KOPT-K1 (cell line): Measurements from ENCODE around the gene KIF11.
"Not testable (repeated sequence)": the region's sequence is repeated elsewhere in the genome, so short reads cannot be mapped to it uniquely, and the experiment has no call there.

Experiments used
- H3K27ac ChIP-seq: fragments of 200-600 bp; sonication (generic); 2 replicates; pipeline ENCODE4 v1.5.1; 2016; ENCODE audit warnings: antibody characterized with exemption, mild to moderate bottlenecking, low read depth, low read length; ENCODE audit not compliant: poor library complexity, severe bottlenecking
- H3K36me3 ChIP-seq: fragments of 200-600 bp; sonication (generic); 2 replicates; pipeline ENCODE4 v1.5.1; 2017; ENCODE audit warnings: antibody characterized with exemption, mild to moderate bottlenecking, low read length, moderate library complexity; ENCODE audit not compliant: insufficient read depth
- H3K9me3 ChIP-seq: fragments of 200-600 bp; sonication (generic); 2 replicates; pipeline ENCODE4 v1.5.1; 2017; ENCODE audit warnings: antibody characterized with exemption, low read length, mild to moderate bottlenecking; ENCODE audit not compliant: insufficient read depth, poor library complexity, severe bottlenecking

Gene KIF11

DNA sequence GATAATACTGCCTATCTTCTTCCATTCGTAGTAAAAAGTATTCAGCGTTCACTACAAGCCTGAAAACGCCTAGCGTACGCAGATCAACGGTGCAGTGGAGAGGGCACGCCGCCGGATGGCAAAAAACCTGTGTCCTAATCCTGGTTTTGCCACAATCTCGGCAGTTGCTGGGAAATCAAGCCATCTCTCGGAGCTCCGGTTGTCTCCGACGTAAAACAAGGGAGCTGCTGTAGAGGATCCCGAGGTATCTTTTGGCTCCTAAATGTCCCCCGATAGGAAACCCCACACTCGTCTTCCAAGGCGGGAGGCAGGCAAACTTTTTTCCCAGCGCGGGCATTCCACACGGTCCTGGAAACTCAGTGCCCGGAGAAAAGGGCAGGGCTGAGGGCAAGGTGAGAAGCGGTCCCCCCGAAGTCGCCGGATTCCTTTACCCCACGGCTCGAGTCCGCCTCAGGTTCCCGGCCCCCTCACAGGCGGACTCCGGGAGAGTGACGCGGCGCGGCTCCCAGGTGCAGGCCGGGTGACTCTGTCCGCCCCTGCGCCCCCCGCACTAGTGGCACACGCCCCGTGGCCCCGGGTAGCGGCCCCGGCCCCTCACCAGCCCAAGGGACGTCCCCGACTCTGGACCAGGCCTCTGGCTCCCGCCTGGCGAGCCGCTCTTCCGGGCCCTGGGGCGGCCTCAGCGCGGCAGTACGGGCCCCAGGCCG is 19.7 kb upstream of the KIF11 start:
- peak overlapping the region; percentile 76 for H3K27ac ChIP-seq
- no peaks in the 10 kb centered on the region for H3K9me3 ChIP-seq
- peaks cover 8% of the 10 kb centered on the region for H3K36me3 ChIP-seq

DNA sequence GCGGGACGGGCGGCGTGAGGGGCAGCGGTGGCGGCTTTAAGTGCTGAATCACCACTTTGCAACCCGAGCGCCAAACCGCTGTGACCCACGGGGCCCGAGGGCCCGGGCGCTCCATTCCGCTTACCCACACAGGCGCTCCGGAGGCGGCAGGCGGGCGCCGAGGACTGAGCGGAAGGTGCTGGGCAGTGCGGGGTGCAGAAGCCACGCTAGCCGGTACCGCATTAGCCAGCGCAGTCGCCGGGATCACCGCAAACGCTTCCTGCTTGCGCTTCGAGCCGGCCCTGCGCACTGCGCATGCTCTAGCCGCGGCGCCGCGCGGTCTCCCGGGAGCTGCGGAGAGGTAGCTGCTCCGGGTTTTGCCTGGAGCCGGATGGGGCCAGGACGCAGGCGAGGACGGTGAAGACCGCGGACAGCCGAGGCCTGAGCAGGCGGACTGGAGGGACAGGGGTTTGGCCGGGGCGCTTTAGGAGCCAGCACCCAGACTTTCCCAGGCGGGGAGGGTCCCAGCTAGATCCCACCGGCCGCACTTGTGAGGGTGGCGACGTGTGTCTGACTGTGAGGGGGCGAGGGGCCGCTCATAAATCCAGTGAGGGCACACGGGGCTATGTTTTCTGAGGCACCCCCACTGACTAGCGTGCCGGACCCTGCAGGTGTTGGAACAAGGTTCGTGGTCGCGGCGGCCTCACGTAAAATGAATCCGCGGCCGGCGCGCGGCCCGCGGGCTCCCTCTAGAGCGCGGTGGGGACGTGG is 19.0 kb upstream of the KIF11 start, which contains the start of gene IDE:
IDE (minus strand) TSS at position 296 of the 750 bp plus-strand sequence; CDS start at position 222, 74 bp downstream.
- no peaks in the 10 kb centered on the region for H3K9me3 ChIP-seq
- H3K36me3 ChIP-seq, result peaks cover 7% of the 10 kb centered on the region
- peak within 1 kb of the TSS; percentile 76 for H3K27ac ChIP-seq

DNA sequence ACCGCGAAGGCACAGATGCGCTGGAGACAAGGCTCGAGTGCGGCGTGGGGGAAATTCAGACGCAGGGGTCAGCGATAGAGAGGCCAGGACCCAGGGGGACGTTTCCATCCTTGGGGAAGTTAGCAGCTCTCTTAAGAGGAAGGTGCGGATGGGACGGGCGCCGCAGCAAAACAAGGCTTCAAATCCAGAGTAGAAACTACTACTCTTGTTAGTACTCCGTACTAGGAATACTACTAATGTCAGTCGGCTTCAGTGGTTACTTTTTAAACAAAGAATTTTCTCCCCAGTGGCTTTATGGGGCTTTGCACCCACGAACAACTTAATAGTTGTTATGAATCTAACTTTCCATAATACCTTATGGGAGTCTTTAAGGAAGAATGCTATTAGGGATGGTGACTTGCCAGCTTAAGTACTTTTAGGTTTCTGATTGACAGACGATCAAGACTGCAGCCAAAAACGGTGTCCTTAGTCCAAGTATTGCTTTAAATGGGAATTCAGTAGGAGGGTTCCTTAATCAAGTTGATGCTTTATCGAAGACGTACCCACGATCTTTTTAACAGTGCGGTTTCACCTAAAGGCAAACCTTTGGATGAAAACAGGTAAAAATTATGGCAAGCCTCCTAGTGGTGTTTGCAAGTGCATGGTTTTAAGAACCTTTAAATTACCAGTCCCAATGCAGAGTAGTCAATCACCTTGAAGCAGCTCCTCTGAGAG is 18.2 kb upstream of the KIF11 start:
- Histone ChIP-seq H3K36me3 (no peaks in the 10 kb centered on the region; the same call in 1 of the 2 replicates), H3K27ac (peak overlapping the region; percentile 76), H3K9me3 (no peaks in the 10 kb centered on the region)

DNA sequence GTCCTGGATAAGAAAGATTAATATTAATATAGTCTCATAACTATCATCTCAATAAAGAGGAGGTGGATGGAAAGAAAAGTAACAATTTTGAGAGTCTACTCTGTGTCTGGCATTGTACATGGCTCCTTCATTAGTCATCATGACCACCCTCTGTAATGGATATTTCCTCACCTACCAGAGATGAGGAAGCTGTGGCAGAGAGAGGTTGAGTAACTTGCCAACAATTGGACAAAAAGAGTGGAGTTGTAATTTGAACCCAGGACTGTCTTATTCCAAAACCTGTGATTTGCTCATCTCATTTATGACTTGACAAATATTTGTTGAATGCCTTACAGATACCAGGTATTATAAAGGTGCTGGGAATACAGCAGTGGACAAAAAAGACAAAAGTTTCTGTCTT is 17.0 kb upstream of the KIF11 start:
- Histone ChIP-seq H3K27ac (no peak overlapping the region), H3K9me3 (no peaks in the 10 kb centered on the region), H3K36me3 (no peaks in the 10 kb centered on the region)

DNA sequence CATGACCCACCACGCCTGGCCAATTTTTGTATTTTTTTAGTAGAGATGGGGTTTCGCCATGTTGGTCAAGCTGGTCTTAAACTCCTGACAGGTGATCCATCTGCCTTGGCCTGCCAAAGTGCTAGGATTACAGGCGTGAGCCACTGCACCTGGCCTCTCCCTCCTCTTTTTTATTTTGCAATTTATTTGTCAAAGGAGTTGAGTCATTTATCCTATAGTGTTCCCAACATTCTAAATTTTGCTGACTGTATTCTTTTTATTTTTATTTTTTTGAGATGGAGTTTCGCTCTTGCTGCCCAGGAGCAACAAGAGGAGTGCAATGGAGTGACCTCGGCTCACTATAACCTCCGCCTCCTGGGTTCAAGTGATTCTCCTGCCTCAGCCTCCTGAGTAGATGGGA is 10.6 kb upstream of the KIF11 start:
- H3K27ac ChIP-seq, H3K36me3 ChIP-seq, H3K9me3 ChIP-seq: not testable (repeated sequence)

DNA sequence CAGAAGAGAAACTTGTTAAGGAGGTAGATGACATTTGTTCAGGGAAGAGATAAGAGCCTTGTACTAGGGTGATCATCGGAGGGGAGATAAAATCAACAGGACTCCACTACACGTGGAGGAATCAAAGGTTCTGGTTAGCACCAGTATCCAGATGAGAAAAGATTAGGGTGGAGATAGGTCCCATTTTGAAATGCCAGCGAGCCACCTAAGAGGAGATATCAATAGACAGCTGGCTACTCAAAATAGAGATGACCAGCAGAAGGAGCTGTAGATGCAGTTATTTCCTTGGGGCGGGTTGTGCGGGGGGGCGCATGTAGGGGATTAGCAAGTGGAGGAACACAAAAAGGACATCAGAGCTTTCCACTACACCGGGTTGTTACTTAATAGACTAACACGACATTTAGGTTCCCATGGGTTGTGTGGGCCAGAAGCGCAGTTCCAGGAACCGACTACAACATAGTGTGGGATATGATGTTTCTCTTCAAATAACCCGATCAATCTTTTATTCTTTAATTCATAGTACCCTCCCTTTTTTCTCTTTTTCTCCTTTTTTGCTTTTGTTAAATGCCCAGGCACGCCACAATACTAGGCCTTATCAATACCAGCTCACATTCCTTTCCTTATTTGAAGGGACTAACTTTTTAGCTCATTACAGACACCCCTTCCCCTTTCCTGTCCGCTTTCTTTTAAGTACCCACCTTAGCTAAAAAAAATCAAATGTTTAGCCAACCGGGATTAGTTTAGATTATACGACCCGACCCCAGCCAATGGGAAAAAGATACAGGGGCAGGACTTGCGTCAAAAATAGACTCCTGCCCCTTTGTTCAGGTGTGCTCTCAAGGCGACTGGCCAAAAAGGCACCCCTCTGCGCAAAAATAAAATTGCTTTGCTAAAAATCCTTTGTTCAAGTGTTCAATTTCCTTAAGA is 2.0 kb upstream of the KIF11 start:
- no peaks in the 10 kb centered on the region for H3K9me3 ChIP-seq
- H3K27ac ChIP-seq, result peak overlapping the region; percentile 97
- H3K36me3 ChIP-seq, result no peaks in the 10 kb centered on the region

DNA sequence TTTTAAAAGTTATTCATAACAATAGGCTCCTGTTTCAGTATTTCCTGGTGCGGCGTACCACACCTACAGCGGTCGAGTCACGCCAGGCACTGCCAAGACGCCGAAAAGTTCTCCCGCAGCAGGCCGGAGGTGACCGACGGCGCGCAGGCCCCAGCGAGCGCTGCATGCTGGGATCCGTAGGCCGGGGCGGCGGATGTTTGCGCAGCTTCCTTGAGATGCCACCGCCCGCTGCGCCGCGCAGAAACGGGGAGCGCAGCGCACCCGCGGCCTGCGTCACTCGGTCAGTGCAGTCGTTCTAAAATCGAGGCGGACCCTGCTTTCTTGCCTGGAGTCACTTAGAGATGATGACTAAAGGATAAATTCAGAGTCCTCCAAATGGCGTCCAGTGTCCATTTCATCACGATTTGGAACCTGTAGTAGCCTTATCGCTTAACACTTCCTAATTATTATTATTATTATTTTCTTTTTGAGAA is 1.3 kb upstream of the KIF11 start:
- no peaks in the 10 kb centered on the region for H3K9me3 ChIP-seq
- peak overlapping the region; percentile 97 for H3K27ac ChIP-seq
- H3K36me3 ChIP-seq, result no peaks in the 10 kb centered on the region; the same call in 1 of the 2 replicates

DNA sequence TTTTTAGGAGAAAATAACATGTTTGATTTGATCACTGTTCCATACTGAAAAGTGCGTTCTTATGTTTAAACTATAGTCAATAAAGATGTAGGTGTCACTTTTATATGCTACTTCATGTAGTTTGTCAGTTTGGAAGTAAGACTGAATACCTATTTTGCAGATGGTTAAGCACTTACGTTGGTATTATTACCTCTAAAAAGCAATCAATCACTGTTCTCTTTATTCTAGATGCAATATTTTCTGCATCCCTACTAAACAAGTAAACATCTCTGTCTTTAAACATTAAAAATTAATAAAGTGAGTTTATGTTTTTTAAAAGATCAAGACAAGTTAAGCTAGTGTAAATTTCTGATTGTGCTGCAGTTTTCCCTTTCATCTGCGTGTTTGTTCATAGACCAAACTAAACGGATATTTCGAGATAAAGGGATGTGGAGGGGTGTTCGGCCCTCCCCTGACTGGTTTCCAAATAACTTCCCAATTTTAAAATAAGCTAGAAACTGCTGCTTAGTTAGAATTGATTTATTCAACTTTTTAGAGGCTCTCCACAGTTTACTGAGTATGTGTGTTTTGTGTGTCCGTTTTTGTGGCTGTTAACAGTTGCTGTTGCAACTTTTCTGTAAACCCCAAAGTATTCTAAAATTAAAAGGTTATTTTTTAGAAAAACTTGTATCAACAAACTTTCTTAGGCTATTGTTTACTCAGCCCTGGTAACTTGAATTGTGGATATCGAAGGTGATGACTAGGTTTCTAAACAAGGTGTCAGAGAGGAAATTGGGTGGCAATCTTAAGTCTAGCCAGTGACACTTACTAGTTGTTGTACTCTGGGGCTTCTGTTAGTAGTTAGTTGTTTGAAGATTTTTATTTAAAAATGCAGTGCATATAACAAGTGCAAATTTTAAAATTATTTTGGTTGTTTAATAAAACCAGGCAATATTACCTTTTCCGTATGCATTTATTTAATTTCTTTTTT is 974 bp downstream of the KIF11 start:
- Histone ChIP-seq H3K36me3 (peaks cover 15% of the 10 kb centered on the region), H3K9me3 (no peaks in the 10 kb centered on the region), H3K27ac (peak overlapping the region; percentile 97)

DNA sequence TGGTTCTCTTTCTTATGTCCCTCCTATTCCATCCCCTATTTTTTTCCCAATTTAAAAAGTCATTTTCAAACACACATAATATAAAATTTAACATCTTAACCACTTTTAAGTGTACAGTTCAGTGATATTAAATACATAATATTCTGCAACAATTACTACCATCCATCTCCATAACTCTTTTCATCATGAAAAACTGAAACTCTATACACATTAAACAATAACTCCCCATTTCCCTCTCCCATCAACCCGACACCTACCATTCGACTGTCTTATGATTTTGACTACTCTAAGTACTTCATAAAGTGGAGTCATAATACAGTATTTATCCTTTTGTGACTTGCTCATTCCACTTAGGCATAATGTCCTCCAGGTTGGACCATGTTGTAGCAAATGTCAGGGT is 2.6 kb downstream of the KIF11 start:
- Histone ChIP-seq H3K27ac (no peak overlapping the region), H3K36me3 (peaks cover 18% of the 10 kb centered on the region), H3K9me3 (no peaks in the 10 kb centered on the region)

DNA sequence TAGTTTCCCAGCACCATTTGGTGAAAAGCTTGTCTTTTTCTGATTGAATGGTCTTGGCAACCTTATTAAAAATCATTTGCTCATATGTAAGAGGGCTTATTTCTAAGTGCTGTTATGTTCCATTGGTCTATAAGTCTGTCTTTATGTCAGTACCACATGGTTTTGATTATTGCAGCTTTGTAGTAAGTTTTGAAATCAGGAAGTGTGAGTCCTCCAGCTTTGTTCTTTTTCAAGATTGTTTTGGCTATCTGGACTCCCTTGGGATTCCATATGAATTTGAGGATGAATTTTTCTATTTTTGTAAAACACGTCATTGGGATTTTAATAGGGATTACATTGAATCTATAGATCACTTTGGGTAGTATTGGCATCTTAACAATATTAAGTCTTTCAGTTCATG is 5.4 kb downstream of the KIF11 start:
- Histone ChIP-seq H3K27ac (no peak overlapping the region), H3K9me3 (no peaks in the 10 kb centered on the region), H3K36me3 (peaks cover 18% of the 10 kb centered on the region)

DNA sequence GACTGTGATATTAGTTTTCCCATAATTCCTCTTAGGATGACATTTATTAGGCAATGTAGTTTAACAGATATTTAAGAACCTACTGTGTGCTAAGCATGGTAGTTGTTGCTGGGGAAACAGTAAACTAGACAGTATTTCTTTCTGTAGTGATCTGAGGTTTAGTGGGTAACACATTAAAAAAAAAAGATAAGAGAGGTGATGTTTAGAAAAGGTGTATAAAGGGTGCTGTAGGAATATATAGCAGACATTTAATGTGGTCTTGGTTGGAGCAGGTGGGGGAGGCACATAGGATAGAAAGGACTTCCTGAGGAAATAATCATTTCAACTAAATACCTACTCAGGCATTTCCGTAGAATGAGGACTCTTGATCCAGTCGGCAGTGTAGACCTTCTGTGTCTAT is 11.9 kb downstream of the KIF11 start:
- peaks cover 52% of the 10 kb centered on the region for H3K36me3 ChIP-seq

DNA sequence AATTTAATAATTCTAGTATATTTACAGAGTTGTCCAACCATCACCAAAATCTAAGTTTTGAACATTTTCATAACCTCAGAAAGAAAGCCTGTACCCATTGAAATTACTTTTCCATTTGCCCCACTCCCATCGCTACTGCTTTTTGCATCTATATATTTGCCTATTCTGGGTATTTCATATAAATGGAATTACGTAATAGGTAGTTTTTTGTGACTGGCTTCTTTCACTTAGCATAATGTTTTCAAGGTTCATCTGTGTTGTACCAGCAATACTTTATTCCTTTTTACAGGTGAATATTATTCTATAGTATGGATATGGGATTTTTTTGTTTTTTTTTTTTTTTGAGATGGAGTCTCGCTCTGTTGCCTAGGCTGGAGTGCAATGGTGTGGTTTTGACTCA is 22.6 kb downstream of the KIF11 start:
- no peaks in the 10 kb centered on the region for H3K9me3 ChIP-seq
- H3K27ac ChIP-seq, result no peak overlapping the region
- peaks cover 96% of the 10 kb centered on the region for H3K36me3 ChIP-seq

More for the DNA sequence above, 11.9 kb downstream of the KIF11 start:
- no peak overlapping the region for H3K27ac ChIP-seq
- no peaks in the 10 kb centered on the region for H3K9me3 ChIP-seq

DNA sequence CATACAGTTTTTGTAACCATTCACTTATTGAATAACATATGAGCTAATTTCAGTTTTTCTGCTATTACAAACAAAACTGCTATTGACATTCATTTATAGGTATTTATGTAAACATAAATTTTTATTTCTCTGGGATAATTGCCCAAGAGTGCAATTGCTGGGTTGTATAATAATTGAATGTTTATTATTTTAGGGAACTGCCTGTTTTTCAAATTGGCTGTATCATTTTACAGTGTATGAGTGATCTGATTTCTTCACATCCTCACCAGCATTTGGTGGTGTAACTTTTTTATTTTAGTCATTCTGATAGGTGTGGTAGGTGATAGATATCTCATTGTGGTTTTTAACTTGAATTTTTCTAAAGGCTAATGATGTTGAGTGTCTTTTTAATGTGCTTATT is 26.4 kb downstream of the KIF11 start:
- no peaks in the 10 kb centered on the region for H3K9me3 ChIP-seq
- H3K36me3 ChIP-seq, result peaks cover 100% of the 10 kb centered on the region
- H3K27ac ChIP-seq, result no peak overlapping the region
